ENCODE data around the gene DAB2IP.

DAB2IP gene

GRCh38 chr9:121689461-121690157 is 38.2 kb downstream of the DAB2IP start:
- TF ChIP-seq EZH2 (IDR thresholded peaks at IDR 0.05; ENCODE audit: borderline replicate concordance, low read length) (no peak), CTCF (IDR thresholded peaks at IDR 0.05; ENCODE audit: low read length) (no peak)
- no peak overlapping the region for H3K4me3 ChIP-seq (ENCODE audit: low read depth, low read length, poor library complexity, severe bottlenecking)
- no peak overlapping the region for H2AFZ ChIP-seq (ENCODE audit: low read length)

GRCh38 chr9:121690316-121690715 is 38.9 kb downstream of the DAB2IP start:
- Histone ChIP-seq H3K9me3 (ENCODE audit: low read length) (no peaks in the 10 kb centered on the region), H2AFZ (ENCODE audit: low read length) (no peak overlapping the region), H4K20me1 (ENCODE audit: insufficient read depth, low read length) (no peaks in the 10 kb centered on the region), H3K4me3 (ENCODE audit: low read depth, low read length, poor library complexity, severe bottlenecking) (no peak overlapping the region), H3K36me3 (ENCODE audit: insufficient read depth, low read length) (no peaks in the 10 kb centered on the region), H3K79me2 (ENCODE audit: insufficient read depth, low read length) (no peaks in the 10 kb centered on the region), H3F3A (ENCODE audit: insufficient read depth, low read length) (no peaks in the 10 kb centered on the region), H3K9ac (ENCODE audit: low read length) (no peak overlapping the region), H3K9me2 (ENCODE audit: low read depth, low read length) (no peaks in the 10 kb centered on the region), H3K4me2 (ENCODE audit: low read length) (no peak overlapping the region), H3K4me1 (ENCODE audit: insufficient read depth, low read length, severe bottlenecking) (peaks cover 12% of the 10 kb centered on the region), H3K27me3 (ENCODE audit: insufficient read depth, low read length) (no peaks in the 10 kb centered on the region), H3K27ac (ENCODE audit: low read depth, low read length, poor library complexity, severe bottlenecking) (no peak overlapping the region)
- TF ChIP-seq CTCF (IDR thresholded peaks at IDR 0.05; ENCODE audit: low read length): no peak
- no peak for TF ChIP-seq EZH2 (IDR thresholded peaks at IDR 0.05; ENCODE audit: borderline replicate concordance, low read length)

More at GRCh38 chr9:121689461-121690157, 38.2 kb downstream of the DAB2IP start:
- Histone ChIP-seq H3K9me2 (ENCODE audit: low read depth, low read length) (no peaks in the 10 kb centered on the region), H4K20me1 (ENCODE audit: insufficient read depth, low read length) (no peaks in the 10 kb centered on the region), H3K79me2 (ENCODE audit: insufficient read depth, low read length) (no peaks in the 10 kb centered on the region), H3K27ac (ENCODE audit: low read depth, low read length, poor library complexity, severe bottlenecking) (no peak overlapping the region), H3K9ac (ENCODE audit: low read length) (no peak overlapping the region), H3K4me1 (ENCODE audit: insufficient read depth, low read length, severe bottlenecking) (peaks cover 12% of the 10 kb centered on the region), H3K9me3 (ENCODE audit: low read length) (no peaks in the 10 kb centered on the region), H3F3A (ENCODE audit: insufficient read depth, low read length) (no peaks in the 10 kb centered on the region), H3K36me3 (ENCODE audit: insufficient read depth, low read length) (no peaks in the 10 kb centered on the region), H3K4me2 (ENCODE audit: low read length) (no peak overlapping the region), H3K27me3 (ENCODE audit: insufficient read depth, low read length) (no peaks in the 10 kb centered on the region)

- no peak overlapping the region for H3K9ac ChIP-seq (ENCODE audit: low read length)
- H3K4me3 ChIP-seq (ENCODE audit: low read depth, low read length, poor library complexity, severe bottlenecking): no peak overlapping the region
- no peaks in the 10 kb centered on the region for H3K79me2 ChIP-seq (ENCODE audit: insufficient read depth, low read length)
- H3K4me1 ChIP-seq (ENCODE audit: insufficient read depth, low read length, severe bottlenecking): peaks cover 12% of the 10 kb centered on the region
- no peaks in the 10 kb centered on the region for H3K36me3 ChIP-seq (ENCODE audit: insufficient read depth, low read length)
- no peaks in the 10 kb centered on the region for H3K27me3 ChIP-seq (ENCODE audit: insufficient read depth, low read length)
- H3K27ac ChIP-seq (ENCODE audit: low read depth, low read length, poor library complexity, severe bottlenecking): no peak overlapping the region
- no peaks in the 10 kb centered on the region for H4K20me1 ChIP-seq (ENCODE audit: insufficient read depth, low read length)
- no peaks in the 10 kb centered on the region for H3F3A ChIP-seq (ENCODE audit: insufficient read depth, low read length)
- H3K9me3 ChIP-seq (ENCODE audit: low read length): no peaks in the 10 kb centered on the region
- H3K9me2 ChIP-seq (ENCODE audit: low read depth, low read length): no peaks in the 10 kb centered on the region
- TF ChIP-seq EZH2 (IDR thresholded peaks at IDR 0.05; ENCODE audit: borderline replicate concordance, low read length) (no peak), CTCF (IDR thresholded peaks at IDR 0.05; ENCODE audit: low read length) (no peak)
- no peak overlapping the region for H3K4me2 ChIP-seq (ENCODE audit: low read length)
- H2AFZ ChIP-seq (ENCODE audit: low read length): no peak overlapping the region
These were observed 39.3 kb downstream of the DAB2IP start for GRCh38 chr9:121690766-121691165.

Data from OCI-LY1 (cell line).